H1 (cell line): Measurements from ENCODE around the gene CORO6. TPM values are rescaled to one million over a fixed set of nuclear protein-coding genes. Genes with fewer than 3 reads are reported as not detected.

Experiments used
- CTCF ChIA-PET: fragments of 300-600 bp; sonication (Branson Sonifier 250); formaldehyde crosslinking; loops from one replicate; lab custom pipeline; 2021; ENCODE audit not compliant: partially characterized antibody; lab: Charles Lee
- POLR2A ChIA-PET: fragments of 300-600 bp; sonication (Branson Sonifier 250); formaldehyde crosslinking; loops from one replicate; lab custom pipeline; 2021; ENCODE audit warnings: inconsistent platforms; ENCODE audit not compliant: partially characterized antibody; lab: Charles Lee
- DNase-seq, 2 experiments: peaks; one replicate each; pipeline versions ENCODE4 v3.0.0 to v3.0.0-alpha.2; 2010 to 2022; ENCODE audit warnings: low spot score in 2 of 2, low read depth in 1 of 2, mixed read lengths in 1 of 2
- FAIRE-seq: peaks from 2 replicates; lab custom pipeline; 2011; peaks lifted over from hg19 to GRCh38; lab: Jason Lieb, UNC
- H2AFZ ChIP-seq: 2 replicates; pipeline ENCODE4 v1.8.1; 2012; ENCODE audit warnings: low read length, inconsistent platforms
- H2AK5ac ChIP-seq: 2 replicates; pipeline ENCODE4 v1.6.1; 2013; ENCODE audit warnings: low read depth, low read length
- H2BK120ac ChIP-seq: replicated peaks from 2 replicates; pipeline ENCODE3; 2013; ENCODE audit warnings: low read depth, low read length, inconsistent platforms
- H2BK12ac ChIP-seq: 2 replicates; pipeline ENCODE4 v1.6.1; 2013; ENCODE audit warnings: low read depth, low read length
- H2BK15ac ChIP-seq: 2 replicates; pipeline ENCODE4 v1.6.1; 2013; ENCODE audit warnings: low read length
- H2BK20ac ChIP-seq: 2 replicates; pipeline ENCODE4 v1.6.1; 2013; ENCODE audit warnings: low read length
- H2BK5ac ChIP-seq: 2 replicates; pipeline ENCODE4 v1.6.1; 2013; ENCODE audit warnings: low read depth, low read length
- H3K14ac ChIP-seq: 2 replicates; pipeline ENCODE4 v1.6.1; 2013; ENCODE audit warnings: inconsistent platforms; ENCODE audit not compliant: insufficient read length
- H3K18ac ChIP-seq: 2 replicates; pipeline ENCODE4 v1.6.1; 2013; ENCODE audit warnings: low read length; ENCODE audit errors: extremely low read depth
- H3K23ac ChIP-seq: 2 replicates; pipeline ENCODE4 v1.6.1; 2013; ENCODE audit warnings: inconsistent platforms; ENCODE audit not compliant: insufficient read length
- H3K23me2 ChIP-seq: 2 replicates; pipeline ENCODE4 v1.6.1; 2013; ENCODE audit warnings: low read depth, low read length
- H3K27ac ChIP-seq: 2 replicates; pipeline ENCODE4 v1.6.1; 2011; ENCODE audit warnings: low read depth, low read length, inconsistent platforms
- H3K27me3 ChIP-seq, 4 experiments: replicated peaks in 1 of 4; 1 replicate in 1 of 4; 2 replicates in 3 of 4; pipeline versions ENCODE4 v1.6.1 to v1.8.1; 2011 to 2013; ENCODE audit warnings: low read length in 3 of 4, mild to moderate bottlenecking in 3 of 4, inconsistent platforms in 2 of 4, mixed read lengths in 2 of 4, moderate library complexity in 1 of 4; ENCODE audit not compliant: control insufficient read depth in 3 of 4, insufficient read depth in 3 of 4; ENCODE audit errors: extremely low read depth in 1 of 4
- H3K36me3 ChIP-seq, 4 experiments: 2 replicates each; pipeline versions ENCODE4 v1.6.1 to v1.8.1; 2011 to 2013; ENCODE audit warnings: mild to moderate bottlenecking in 4 of 4, low read length in 3 of 4, moderate library complexity in 2 of 4, control low read depth in 1 of 4, inconsistent platforms in 1 of 4; ENCODE audit not compliant: insufficient read depth in 4 of 4, control insufficient read depth in 2 of 4
- H3K4ac ChIP-seq: replicated peaks from 2 replicates; pipeline ENCODE3; 2013; ENCODE audit warnings: low read length, low read depth, mixed read lengths, inconsistent platforms; ENCODE audit not compliant: insufficient read length
- H3K4me1 ChIP-seq, 4 experiments: replicated peaks in 1 of 4; 1 replicate in 1 of 4; 2 replicates in 3 of 4; pipeline versions ENCODE4 v1.6.1 to v1.8.1; 2011 to 2013; ENCODE audit warnings: low read length in 3 of 4, inconsistent platforms in 2 of 4, mixed read lengths in 1 of 4; ENCODE audit not compliant: insufficient read depth in 4 of 4, control insufficient read depth in 3 of 4
- H3K4me2 ChIP-seq, 2 experiments: 2 replicates each; pipeline versions ENCODE4 v1.6.1 to v1.8.1; 2011 to 2013; ENCODE audit warnings: low read depth in 2 of 2, low read length in 2 of 2, control low read depth in 1 of 2, inconsistent platforms in 1 of 2, mild to moderate bottlenecking in 1 of 2; ENCODE audit not compliant: insufficient read depth in 1 of 2
- H3K4me3 ChIP-seq, 4 experiments: fragments of 200-600, 300-600 bp in 1 of 4; sonication (generic), shearing (Covaris generic), sonication (Bioruptor Twin) in 1 of 4; 2 replicates each; pipeline versions ENCODE4 v1.5.1 to v1.8.1; 2011 to 2016; ENCODE audit warnings: low read length in 4 of 4, low read depth in 3 of 4, control low read depth in 2 of 4, inconsistent platforms in 2 of 4, mild to moderate bottlenecking in 2 of 4, mixed read lengths in 1 of 4, moderate library complexity in 1 of 4; ENCODE audit not compliant: insufficient read depth in 2 of 4; ENCODE audit errors: extremely low read depth in 1 of 4
- H3K56ac ChIP-seq: replicated peaks from 2 replicates; pipeline ENCODE3; 2013; ENCODE audit warnings: low read depth, mild to moderate bottlenecking, mixed read lengths, low read length, inconsistent platforms; ENCODE audit not compliant: insufficient read length
- H3K79me1 ChIP-seq: 2 replicates; pipeline ENCODE4 v1.6.1; 2013; ENCODE audit warnings: low read depth, low read length, control low read depth
- H3K79me2 ChIP-seq, 2 experiments: 2 replicates each; pipeline versions ENCODE4 v1.6.1 to v1.8.1; 2012 to 2013; ENCODE audit warnings: low read length in 2 of 2, mild to moderate bottlenecking in 2 of 2, inconsistent platforms in 1 of 2; ENCODE audit not compliant: insufficient read depth in 2 of 2, control insufficient read depth in 1 of 2
- H3K9ac ChIP-seq, 4 experiments: replicated peaks in 1 of 4; 1 replicate in 1 of 4; 2 replicates in 3 of 4; pipeline versions ENCODE4 v1.6.1 to v1.8.1; 2011 to 2013; ENCODE audit warnings: low read depth in 3 of 4, low read length in 3 of 4, control low read depth in 2 of 4, mild to moderate bottlenecking in 2 of 4, moderate library complexity in 2 of 4, inconsistent platforms in 1 of 4; ENCODE audit errors: extremely low read depth in 1 of 4
- H3K9me3 ChIP-seq, 2 experiments: 2 replicates each; pipeline versions ENCODE4 v1.6.1 to v1.8.1; 2012 to 2013; ENCODE audit warnings: mild to moderate bottlenecking in 2 of 2, moderate library complexity in 2 of 2, control low read depth in 1 of 2, inconsistent platforms in 1 of 2, low read depth in 1 of 2, low read length in 1 of 2, mixed read lengths in 1 of 2; ENCODE audit not compliant: insufficient read depth in 2 of 2
- H4K20me1 ChIP-seq, 2 experiments: replicated peaks in 1 of 2; 2 replicates each; pipeline versions ENCODE3 to v1.8.1; 2011 to 2013; ENCODE audit warnings: inconsistent platforms in 2 of 2, low read length in 2 of 2, mild to moderate bottlenecking in 1 of 2; ENCODE audit not compliant: insufficient read depth in 2 of 2, control insufficient read depth in 1 of 2
- H4K5ac ChIP-seq: 2 replicates; pipeline ENCODE4 v1.6.1; 2013; ENCODE audit warnings: low read length, low read depth, mixed read lengths, inconsistent platforms; ENCODE audit not compliant: insufficient read length
- H4K8ac ChIP-seq: 2 replicates; pipeline ENCODE4 v1.8.0; 2013; ENCODE audit warnings: mild to moderate bottlenecking, moderate library complexity, low read length, inconsistent platforms; ENCODE audit not compliant: insufficient read depth; ENCODE audit errors: extremely low read depth
- H4K91ac ChIP-seq: replicated peaks from 2 replicates; pipeline ENCODE3; 2013; ENCODE audit warnings: low read length, mixed read lengths, inconsistent platforms; ENCODE audit not compliant: insufficient read length
- MAX ChIP-seq: IDR thresholded peaks from 2 replicates; pipeline ENCODE4 v1.6.1; 2012; ENCODE audit warnings: inconsistent platforms
- SRF ChIP-seq: IDR thresholded peaks from 2 replicates; pipeline ENCODE4 v1.6.1; 2011; ENCODE audit warnings: mild to moderate bottlenecking, low read depth, low read length, moderate library complexity
- TBP ChIP-seq: IDR thresholded peaks from 2 replicates; pipeline ENCODE4 v1.6.1; 2011; ENCODE audit warnings: low read depth, low read length, improper control_type of control experiment
- polyA plus RNA-seq, 7 experiments: library from polyadenylated mRNA; depleted of rRNA in 3 of 7; stranded (reverse) in 5 of 7; unstranded in 2 of 7; fragments of >200 nt in 5 of 7; fragments of 200-250 nt in 2 of 7; gene quantifications; 1 replicate in 5 of 7; 2 replicates in 1 of 7; 4 replicates in 1 of 7; pipeline versions ENCODE4 v1.2.1 to v1.2.3, GENCODE V29; 2011 to 2013; ENCODE audit warnings: missing spikeins in 2 of 7, mixed read lengths in 2 of 7
- total RNA-seq: library from RNA; stranded (reverse); fragmentation: NEBNext Ultra II Directional; extraction: Animal tissue kit (Norgen Biotek cat#: 25700); gene quantifications from 2 replicates; pipeline ENCODE4 v1.2.1, GENCODE V29; 2021
- TF ChIP-seq, protein P1 (sequence below): IDR thresholded peaks from 2 replicates; pipeline ENCODE4 v1.6.1; 2011; ENCODE audit warnings: low read depth, mild to moderate bottlenecking, low read length; ENCODE audit not compliant: insufficient read depth

Gene CORO6
- total and polyA plus RNA-seq, 2 of the 8 experiments (the other 6 are each of a cell fraction or from before 2014, with no cell fraction given) = 2.5 to 8.6 TPM

GRCh38 chr17:29667969-29668368 lies 45.3 kb upstream of the CORO6 start:
- Histone ChIP-seq H3K4me3 (no peak overlapping the region), H2BK15ac (no peak overlapping the region), H4K20me1 (no peaks in the 10 kb centered on the region), H3K23me2 (no peaks in the 10 kb centered on the region), H3K9ac (no peak overlapping the region), H3K14ac (no peak overlapping the region), H3K27ac (no peak overlapping the region), H3K27me3 (no peaks in the 10 kb centered on the region), H2BK20ac (no peak overlapping the region), H3K79me1 (no peaks in the 10 kb centered on the region), H4K5ac (no peak overlapping the region), H3K9me3 (no peaks in the 10 kb centered on the region), H2AFZ (no peak overlapping the region), H3K23ac (no peak overlapping the region), H3K56ac (no peak overlapping the region), H3K4ac (no peak overlapping the region), H4K8ac (no peak overlapping the region), H2BK120ac (no peak overlapping the region), H3K4me2 (no peak overlapping the region), H4K91ac (no peak overlapping the region), H3K4me1 (peaks cover 0 to 3% (median 0%) of the 10 kb centered on the region in 4 experiments; a peak in 1 of 7 replicates), H2BK5ac (no peak overlapping the region), H3K36me3 (no peaks in the 10 kb centered on the region), H2AK5ac (no peak overlapping the region), H3K18ac (no peak overlapping the region), H3K79me2 (no peaks in the 10 kb centered on the region), H2BK12ac (no peak overlapping the region)
- TF ChIP-seq SRF (peak; percentile 49; the same call in 1 of the 2 replicates), TBP (no peak), MAX (no peak)
- TF ChIP-seq, protein P1, sequence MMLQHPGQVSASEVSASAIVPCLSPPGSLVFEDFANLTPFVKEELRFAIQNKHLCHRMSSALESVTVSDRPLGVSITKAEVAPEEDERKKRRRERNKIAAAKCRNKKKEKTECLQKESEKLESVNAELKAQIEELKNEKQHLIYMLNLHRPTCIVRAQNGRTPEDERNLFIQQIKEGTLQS = no peak
- CTCF ChIA-PET = interaction anchor here (0.6 to 2.2 kb wide), 6 partner anchors 10 to 386 kb away, joined by 3 to 7 read pairs (median 4); no protein-coding TSS in a partner anchor
- POLR2A ChIA-PET = no interaction called here
- FAIRE-seq = no peak
- no peak for DNase-seq
